Measurements from ENCODE around the gene PDK2.
A peak's percentile ranks its signal among the peaks of the same experiment; 100 is the strongest.

Gene PDK2

GRCh38 chr17:50094753-50095619, at the start of gene PDK2:
Gene PDK2, plus strand, starts transcription at chr17:50095351. Its CDS starts 85 bp downstream, at chr17:50095436.
- DNase-seq (ENCODE audit: low spot score), result peak; percentile 95

GRCh38 chr17:50046179-50046578, 49.0 kb upstream of the PDK2 start:
- DNase-seq (ENCODE audit: low spot score), result no peak

GRCh38 chr17:50046667-50047066, 48.5 kb upstream of the PDK2 start:
- DNase-seq (ENCODE audit: low spot score), result no peak

- no peak for DNase-seq (ENCODE audit: low spot score)
Observed at GRCh38 chr17:50047083-50047482, 48.1 kb upstream of the PDK2 start.

- DNase-seq (ENCODE audit: low spot score), result no peak
Observed at GRCh38 chr17:50047488-50048126, 47.5 kb upstream of the PDK2 start.

- DNase-seq (ENCODE audit: low spot score), result no peak
Observed at GRCh38 chr17:50048146-50048720, 46.9 kb upstream of the PDK2 start.

- no peak for DNase-seq (ENCODE audit: low spot score)
Observed at GRCh38 chr17:50048988-50049387, 46.2 kb upstream of the PDK2 start.

- DNase-seq (ENCODE audit: low spot score), result no peak
Observed at GRCh38 chr17:50049636-50050035, 45.5 kb upstream of the PDK2 start.

GRCh38 chr17:50050431-50051032, 44.6 kb upstream of the PDK2 start:
- no peak for DNase-seq (ENCODE audit: low spot score)

GRCh38 chr17:50051082-50051576, 44.0 kb upstream of the PDK2 start:
- DNase-seq (ENCODE audit: low spot score), result peak; percentile 92

GRCh38 chr17:50051606-50052005, 43.5 kb upstream of the PDK2 start:
- DNase-seq (ENCODE audit: low spot score), result no peak

- DNase-seq (ENCODE audit: low spot score), result no peak
Observed at GRCh38 chr17:50052241-50052796, 42.8 kb upstream of the PDK2 start.

GRCh38 chr17:50052822-50053653, 42.1 kb upstream of the PDK2 start:
- DNase-seq (ENCODE audit: low spot score), result no peak

- DNase-seq (ENCODE audit: low spot score), result no peak
Observed at GRCh38 chr17:50053654-50053960, 41.5 kb upstream of the PDK2 start.

- peak; percentile 88 for DNase-seq (ENCODE audit: low spot score)
Observed at GRCh38 chr17:50055055-50055425, 40.1 kb upstream of the PDK2 start.

GRCh38 chr17:50055426-50056216, 39.5 kb upstream of the PDK2 start, which contains the start of gene ITGA3:
Gene ITGA3, plus strand, starts transcription at chr17:50056110. Its CDS starts 330 bp downstream, at chr17:50056440.
- peak; percentile 87 for DNase-seq (ENCODE audit: low spot score)

GRCh38 chr17:50056217-50056960, 38.8 kb upstream of the PDK2 start:
- peak; percentile 56 for DNase-seq (ENCODE audit: low spot score)

- no peak for DNase-seq (ENCODE audit: low spot score)
Observed at GRCh38 chr17:50056961-50057330, 38.2 kb upstream of the PDK2 start.

- DNase-seq (ENCODE audit: low spot score), result peak; percentile 39
Observed at GRCh38 chr17:50057521-50057991, 37.6 kb upstream of the PDK2 start.

Data from LoVo (cell line).